ENCODE data around the gene RASA2.

- TF ChIP-seq CTCF (conservative IDR thresholded peaks at IDR 0.05; ENCODE audit: low read depth, low read length) (no peak), ELK1 (IDR thresholded peaks at IDR 0.05; ENCODE audit: borderline replicate concordance, low read depth, low read length) (no peak), SMC3 (IDR thresholded peaks at IDR 0.05; ENCODE audit: low read depth, low read length) (no peak), POLR2A (IDR thresholded peaks at IDR 0.05; ENCODE audit: low read depth, low read length) (no peak), CEBPB (IDR thresholded peaks at IDR 0.05; ENCODE audit: low read depth, low read length) (peak; percentile 49; the same call in 1 of the 2 replicates)
Observed at GRCh38 chr3:141448606-141449220, 38.1 kb upstream of the RASA2 start.
